GM12801 (cell line): ENCODE data around the gene SLC35F4.

Experiments used
- CTCF ChIP-seq: IDR thresholded peaks from one replicate; pipeline ENCODE4 v1.5.1; 2011; ENCODE audit warnings: control low read depth; ENCODE audit not compliant: insufficient read length; ENCODE audit errors: extremely low read depth

Gene SLC35F4

GRCh38 chr14:57847706-57848105 is 18.2 kb downstream of the SLC35F4 start:
- TF ChIP-seq CTCF: no peak

GRCh38 chr14:57847096-57847495 is 18.8 kb downstream of the SLC35F4 start:
- no peak for TF ChIP-seq CTCF

GRCh38 chr14:57846596-57846995 is 19.3 kb downstream of the SLC35F4 start:
- no peak for TF ChIP-seq CTCF

GRCh38 chr14:57845802-57846531 is 19.9 kb downstream of the SLC35F4 start:
- no peak for TF ChIP-seq CTCF

- no peak for TF ChIP-seq CTCF
Observed at GRCh38 chr14:57845316-57845715, 20.6 kb downstream of the SLC35F4 start.

GRCh38 chr14:57837267-57837666 is 28.6 kb downstream of the SLC35F4 start:
- no peak for TF ChIP-seq CTCF

- no peak for TF ChIP-seq CTCF
Observed at GRCh38 chr14:57835766-57836165, 30.1 kb downstream of the SLC35F4 start.
